Activated CD8-positive, alpha-beta T cell treated with anti-CD3 and anti-CD28 coated beads, Interleukin-2, amount 10 ng/mL, durations not matched to agents 7 days and 5 days (primary cell): ENCODE results near the gene RPS21. TPM values are rescaled to one million over a fixed set of nuclear protein-coding genes. Genes with fewer than 3 reads are reported as not detected.
A peak's percentile ranks its signal among the peaks of the same experiment; 100 is the strongest.

ENCODE experiments used
- ATAC-seq: fragments of 150-1000 bp; cut with Tn5 transposase; one replicate; pipeline ENCODE4 v1.10.0; 2021; ENCODE audit warnings: moderate library complexity
- CTCF ChIA-PET: fragments of 350-600 bp; sonication (Branson Sonifier 250); formaldehyde crosslinking; loops from one replicate; lab custom pipeline; 2021; ENCODE audit warnings: antibody characterized with exemption; lab: Charles Lee
- POLR2A ChIA-PET: fragments of 350-600 bp; sonication (Branson Sonifier 250); formaldehyde crosslinking; loops from one replicate; lab custom pipeline; 2021; ENCODE audit warnings: antibody characterized with exemption; lab: Charles Lee
- DNase-seq: peaks from one replicate; pipeline ENCODE4 v3.0.0-alpha.2; 2020
- H3K27ac Mint-ChIP-seq: one replicate; pipeline ENCODE4 v1.8.0; 2021; ENCODE audit warnings: mild to moderate bottlenecking, mixed read lengths
- H3K27me3 Mint-ChIP-seq: one replicate; pipeline ENCODE4 v1.8.0; 2021; ENCODE audit warnings: low read depth, mixed read lengths
- H3K36me3 Mint-ChIP-seq: one replicate; pipeline ENCODE4 v1.8.0; 2021; ENCODE audit warnings: low read depth, mixed read lengths
- H3K4me1 Mint-ChIP-seq: one replicate; pipeline ENCODE4 v1.8.0; 2021; ENCODE audit warnings: low read depth, mixed read lengths
- H3K4me3 Mint-ChIP-seq: one replicate; pipeline ENCODE4 v1.8.0; 2021; ENCODE audit warnings: mild to moderate bottlenecking, mixed read lengths
- H3K9me3 Mint-ChIP-seq: one replicate; pipeline ENCODE4 v1.8.0; 2022; ENCODE audit warnings: mixed read lengths; ENCODE audit not compliant: insufficient read depth
- total RNA-seq, 2 experiments: library from RNA; stranded (reverse); gene quantifications; one replicate each; pipeline ENCODE4 v1.2.3, GENCODE V29; 2021

RPS21 gene
- total RNA-seq, 2 experiments from 2014 or later: 1,875 to 1,999 TPM

GRCh38 chr20:62348604-62349003, 38.3 kb upstream of the RPS21 start:
- no peaks in the 10 kb centered on the region for H3K4me1 Mint-ChIP-seq
- ATAC-seq: no peak

GRCh38 chr20:62349556-62350097, 37.3 kb upstream of the RPS21 start:
- no peaks in the 10 kb centered on the region for H3K9me3 Mint-ChIP-seq
- H3K4me1 Mint-ChIP-seq: no peaks in the 10 kb centered on the region
- H3K27ac Mint-ChIP-seq: no peak overlapping the region
- peaks cover 2% of the 10 kb centered on the region for H3K36me3 Mint-ChIP-seq
- ChIA-PET POLR2A (no interaction called here), CTCF (no interaction called here)
- no peaks in the 10 kb centered on the region for H3K27me3 Mint-ChIP-seq
- no peak overlapping the region for H3K4me3 Mint-ChIP-seq
- no peak for DNase-seq
- ATAC-seq: no peak

More at GRCh38 chr20:62348604-62349003, 38.3 kb upstream of the RPS21 start:
- Mint-ChIP-seq H3K9me3 (no peaks in the 10 kb centered on the region), H3K27me3 (no peaks in the 10 kb centered on the region), H3K4me3 (no peak overlapping the region), H3K27ac (no peak overlapping the region), H3K36me3 (peaks cover 2% of the 10 kb centered on the region)
- no peak for DNase-seq
- CTCF ChIA-PET: no interaction called here
- POLR2A ChIA-PET: no interaction called here

- DNase-seq (no peak), ATAC-seq (no peak)
- peaks cover 2% of the 10 kb centered on the region for H3K36me3 Mint-ChIP-seq
- H3K4me3 Mint-ChIP-seq: no peak overlapping the region
- CTCF ChIA-PET: no interaction called here
- no peaks in the 10 kb centered on the region for H3K9me3 Mint-ChIP-seq
- H3K27me3 Mint-ChIP-seq: no peaks in the 10 kb centered on the region
- H3K27ac Mint-ChIP-seq: no peak overlapping the region
- H3K4me1 Mint-ChIP-seq: no peaks in the 10 kb centered on the region
- POLR2A ChIA-PET: no interaction called here
Measured at GRCh38 chr20:62350098-62350628, 36.7 kb upstream of the RPS21 start.

GRCh38 chr20:62350629-62351422, 36.1 kb upstream of the RPS21 start:
- CTCF ChIA-PET: no interaction called here

GRCh38 chr20:62351469-62352401, 35.2 kb upstream of the RPS21 start:
- no peak overlapping the region for H3K4me3 Mint-ChIP-seq
- H3K27me3 Mint-ChIP-seq: no peaks in the 10 kb centered on the region
- CTCF ChIA-PET: no interaction called here
- no peak overlapping the region for H3K27ac Mint-ChIP-seq
- no peaks in the 10 kb centered on the region for H3K4me1 Mint-ChIP-seq
- POLR2A ChIA-PET: no interaction called here
- DNase-seq (no peak), ATAC-seq (no peak)
- no peaks in the 10 kb centered on the region for H3K9me3 Mint-ChIP-seq
- H3K36me3 Mint-ChIP-seq: peaks cover 2% of the 10 kb centered on the region

More at GRCh38 chr20:62350629-62351422, 36.1 kb upstream of the RPS21 start:
- DNase-seq (no peak), ATAC-seq (no peak)
- H3K27ac Mint-ChIP-seq: no peak overlapping the region
- H3K9me3 Mint-ChIP-seq: no peaks in the 10 kb centered on the region
- no peaks in the 10 kb centered on the region for H3K4me1 Mint-ChIP-seq
- H3K36me3 Mint-ChIP-seq: peaks cover 2% of the 10 kb centered on the region
- H3K27me3 Mint-ChIP-seq: no peaks in the 10 kb centered on the region
- H3K4me3 Mint-ChIP-seq: no peak overlapping the region
- POLR2A ChIA-PET: no interaction called here

GRCh38 chr20:62352402-62353288, 34.3 kb upstream of the RPS21 start:
- Mint-ChIP-seq H3K4me3 (no peak overlapping the region), H3K9me3 (no peaks in the 10 kb centered on the region), H3K27ac (no peak overlapping the region), H3K4me1 (no peaks in the 10 kb centered on the region), H3K36me3 (peaks cover 2% of the 10 kb centered on the region), H3K27me3 (no peaks in the 10 kb centered on the region)
- DNase-seq (no peak), ATAC-seq (no peak)
- ChIA-PET CTCF (no interaction called here), POLR2A (no interaction called here)

GRCh38 chr20:62353289-62354030, 33.4 kb upstream of the RPS21 start:
- no peak for ATAC-seq
- Mint-ChIP-seq H3K4me1 (no peaks in the 10 kb centered on the region), H3K9me3 (no peaks in the 10 kb centered on the region)

GRCh38 chr20:62354031-62354808, 32.7 kb upstream of the RPS21 start:
- no peak for DNase-seq
- Mint-ChIP-seq H3K4me1 (no peaks in the 10 kb centered on the region), H3K36me3 (peaks cover 2% of the 10 kb centered on the region), H3K27me3 (no peaks in the 10 kb centered on the region), H3K9me3 (no peaks in the 10 kb centered on the region), H3K27ac (no peak overlapping the region), H3K4me3 (no peak overlapping the region)
- ChIA-PET CTCF (no interaction called here), POLR2A (no interaction called here)
- peak; percentile 10 for ATAC-seq

More at GRCh38 chr20:62353289-62354030, 33.4 kb upstream of the RPS21 start:
- H3K36me3 Mint-ChIP-seq: peaks cover 2% of the 10 kb centered on the region
- DNase-seq: no peak
- ChIA-PET POLR2A (no interaction called here), CTCF (no interaction called here)
- H3K27ac Mint-ChIP-seq: no peak overlapping the region
- no peaks in the 10 kb centered on the region for H3K27me3 Mint-ChIP-seq
- no peak overlapping the region for H3K4me3 Mint-ChIP-seq

- CTCF ChIA-PET: no interaction called here
- no peak overlapping the region for H3K4me3 Mint-ChIP-seq
- no peak overlapping the region for H3K27ac Mint-ChIP-seq
- H3K36me3 Mint-ChIP-seq: no peaks in the 10 kb centered on the region
- DNase-seq (no peak), ATAC-seq (no peak)
- no peaks in the 10 kb centered on the region for H3K27me3 Mint-ChIP-seq
- no peaks in the 10 kb centered on the region for H3K4me1 Mint-ChIP-seq
- H3K9me3 Mint-ChIP-seq: no peaks in the 10 kb centered on the region
- POLR2A ChIA-PET: interaction anchor here (1.6 kb wide), 1 partner anchor 12 kb away, joined by 3 read pairs; the partner anchor contains the start of gene LAMA5
Measured at GRCh38 chr20:62354811-62355341, 32.0 kb upstream of the RPS21 start.

GRCh38 chr20:62355516-62355877, 31.4 kb upstream of the RPS21 start:
- no peak for DNase-seq
- no peak overlapping the region for H3K4me3 Mint-ChIP-seq
- no peak for ATAC-seq
- POLR2A ChIA-PET: interaction anchor here (0.6 to 1.6 kb wide), 2 partner anchors 11 to 321 kb away, joined by 3 read pairs; partner anchors contain the start of gene LAMA5
- CTCF ChIA-PET: no interaction called here
- H3K27me3 Mint-ChIP-seq: no peaks in the 10 kb centered on the region
- no peak overlapping the region for H3K27ac Mint-ChIP-seq
- no peaks in the 10 kb centered on the region for H3K9me3 Mint-ChIP-seq
- H3K4me1 Mint-ChIP-seq: no peaks in the 10 kb centered on the region
- no peaks in the 10 kb centered on the region for H3K36me3 Mint-ChIP-seq
